HL-60 (cell line): ENCODE data around the gene CHST11.

ENCODE experiments used
- DNase-seq, 2 experiments: peaks; one replicate each; pipeline ENCODE4 v3.0.0-alpha.2; 2010 to 2020; ENCODE audit warnings: low read depth in 1 of 2, low spot score in 1 of 2
- H3K27ac ChIP-seq: fragments of 250-450 bp; sonication (Bioruptor Pico); replicated peaks from 2 replicates; pipeline ENCODE4 v1.5.1; 2020; ENCODE audit warnings: mild to moderate bottlenecking, moderate library complexity
- H3K27me3 ChIP-seq: fragments of 250-450 bp; sonication (Bioruptor Pico); 2 replicates; pipeline ENCODE4 v1.5.1; 2021; ENCODE audit warnings: mild to moderate bottlenecking, moderate library complexity; ENCODE audit not compliant: insufficient read depth, poor library complexity, severe bottlenecking
- H3K4me3 ChIP-seq: replicated peaks from 2 replicates; pipeline ENCODE4 v1.5.1; 2011; ENCODE audit warnings: mild to moderate bottlenecking, control low read depth, low read length; ENCODE audit not compliant: insufficient read depth
- GABPA ChIP-seq: IDR thresholded peaks from 2 replicates; pipeline ENCODE4 v1.6.1; 2012; ENCODE audit warnings: low read depth
- POLR2AphosphoS5 ChIP-seq: IDR thresholded peaks from 2 replicates; pipeline ENCODE4 v1.6.1; 2012; ENCODE audit warnings: low read depth
- SPI1 ChIP-seq: IDR thresholded peaks from 2 replicates; pipeline ENCODE4 v1.6.1; 2012; ENCODE audit warnings: low read depth, mild to moderate bottlenecking, borderline replicate concordance
- TF ChIP-seq, protein P1 (sequence below): IDR thresholded peaks from 2 replicates; pipeline ENCODE4 v1.6.1; 2012; ENCODE audit warnings: low read depth; ENCODE audit not compliant: insufficient replicate concordance
- TF ChIP-seq, protein P2 (sequence below): IDR thresholded peaks from one replicate; pipeline ENCODE4 v1.5.1; 2011; ENCODE audit warnings: low read length, control low read depth, inconsistent platforms; ENCODE audit not compliant: insufficient read depth

Gene CHST11

DNA sequence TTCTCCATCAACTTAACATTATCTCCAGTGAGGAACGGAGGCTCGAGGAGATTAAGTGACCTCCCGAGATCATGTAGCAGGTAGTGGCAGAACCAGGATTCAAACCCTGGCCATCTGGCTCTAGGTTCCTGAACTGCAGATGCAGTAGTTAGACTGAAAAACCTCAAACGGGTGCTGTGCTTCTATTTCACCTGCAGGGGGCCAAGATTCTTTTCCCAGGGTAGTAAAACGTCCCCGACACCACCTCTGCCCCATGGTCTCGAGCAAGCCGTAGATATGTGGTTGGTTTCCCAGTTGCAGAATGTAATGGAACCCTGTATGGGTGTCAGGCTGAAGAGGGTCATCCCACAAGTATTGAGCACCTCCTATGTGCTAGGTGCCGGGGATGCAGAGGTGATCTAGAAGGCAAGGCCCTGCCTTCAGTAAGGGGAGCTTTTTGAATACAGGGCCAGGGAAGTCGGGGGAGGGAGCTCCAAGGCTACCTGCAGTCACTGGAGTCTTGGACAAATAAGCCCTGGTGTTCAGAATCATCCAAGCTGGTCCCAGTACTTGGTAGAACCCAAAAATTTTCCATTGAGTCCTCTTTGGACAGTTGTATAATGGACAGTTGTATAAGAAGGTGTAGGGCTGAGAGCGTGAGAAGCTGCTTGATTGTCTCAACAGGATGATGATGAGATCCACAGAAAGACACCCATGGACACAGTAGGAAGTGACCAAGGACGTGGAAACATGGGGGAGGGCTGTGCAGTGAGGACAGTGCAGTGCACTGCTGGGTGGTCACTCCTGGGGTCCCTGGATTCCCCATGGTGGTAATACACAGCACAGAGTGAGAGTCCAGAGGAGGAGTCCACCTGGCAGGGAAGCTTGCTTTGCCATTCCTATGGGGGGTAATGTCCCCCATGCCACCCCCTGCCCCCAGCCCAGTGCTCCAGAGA, 197.2 kb downstream of the CHST11 start:
- H3K4me3 ChIP-seq: no peak overlapping the region
- DNase-seq: no peak
- no peaks in the 10 kb centered on the region for H3K27me3 ChIP-seq
- TF ChIP-seq, protein P1, sequence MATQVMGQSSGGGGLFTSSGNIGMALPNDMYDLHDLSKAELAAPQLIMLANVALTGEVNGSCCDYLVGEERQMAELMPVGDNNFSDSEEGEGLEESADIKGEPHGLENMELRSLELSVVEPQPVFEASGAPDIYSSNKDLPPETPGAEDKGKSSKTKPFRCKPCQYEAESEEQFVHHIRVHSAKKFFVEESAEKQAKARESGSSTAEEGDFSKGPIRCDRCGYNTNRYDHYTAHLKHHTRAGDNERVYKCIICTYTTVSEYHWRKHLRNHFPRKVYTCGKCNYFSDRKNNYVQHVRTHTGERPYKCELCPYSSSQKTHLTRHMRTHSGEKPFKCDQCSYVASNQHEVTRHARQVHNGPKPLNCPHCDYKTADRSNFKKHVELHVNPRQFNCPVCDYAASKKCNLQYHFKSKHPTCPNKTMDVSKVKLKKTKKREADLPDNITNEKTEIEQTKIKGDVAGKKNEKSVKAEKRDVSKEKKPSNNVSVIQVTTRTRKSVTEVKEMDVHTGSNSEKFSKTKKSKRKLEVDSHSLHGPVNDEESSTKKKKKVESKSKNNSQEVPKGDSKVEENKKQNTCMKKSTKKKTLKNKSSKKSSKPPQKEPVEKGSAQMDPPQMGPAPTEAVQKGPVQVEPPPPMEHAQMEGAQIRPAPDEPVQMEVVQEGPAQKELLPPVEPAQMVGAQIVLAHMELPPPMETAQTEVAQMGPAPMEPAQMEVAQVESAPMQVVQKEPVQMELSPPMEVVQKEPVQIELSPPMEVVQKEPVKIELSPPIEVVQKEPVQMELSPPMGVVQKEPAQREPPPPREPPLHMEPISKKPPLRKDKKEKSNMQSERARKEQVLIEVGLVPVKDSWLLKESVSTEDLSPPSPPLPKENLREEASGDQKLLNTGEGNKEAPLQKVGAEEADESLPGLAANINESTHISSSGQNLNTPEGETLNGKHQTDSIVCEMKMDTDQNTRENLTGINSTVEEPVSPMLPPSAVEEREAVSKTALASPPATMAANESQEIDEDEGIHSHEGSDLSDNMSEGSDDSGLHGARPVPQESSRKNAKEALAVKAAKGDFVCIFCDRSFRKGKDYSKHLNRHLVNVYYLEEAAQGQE: no peak
- TF ChIP-seq, protein P2, sequence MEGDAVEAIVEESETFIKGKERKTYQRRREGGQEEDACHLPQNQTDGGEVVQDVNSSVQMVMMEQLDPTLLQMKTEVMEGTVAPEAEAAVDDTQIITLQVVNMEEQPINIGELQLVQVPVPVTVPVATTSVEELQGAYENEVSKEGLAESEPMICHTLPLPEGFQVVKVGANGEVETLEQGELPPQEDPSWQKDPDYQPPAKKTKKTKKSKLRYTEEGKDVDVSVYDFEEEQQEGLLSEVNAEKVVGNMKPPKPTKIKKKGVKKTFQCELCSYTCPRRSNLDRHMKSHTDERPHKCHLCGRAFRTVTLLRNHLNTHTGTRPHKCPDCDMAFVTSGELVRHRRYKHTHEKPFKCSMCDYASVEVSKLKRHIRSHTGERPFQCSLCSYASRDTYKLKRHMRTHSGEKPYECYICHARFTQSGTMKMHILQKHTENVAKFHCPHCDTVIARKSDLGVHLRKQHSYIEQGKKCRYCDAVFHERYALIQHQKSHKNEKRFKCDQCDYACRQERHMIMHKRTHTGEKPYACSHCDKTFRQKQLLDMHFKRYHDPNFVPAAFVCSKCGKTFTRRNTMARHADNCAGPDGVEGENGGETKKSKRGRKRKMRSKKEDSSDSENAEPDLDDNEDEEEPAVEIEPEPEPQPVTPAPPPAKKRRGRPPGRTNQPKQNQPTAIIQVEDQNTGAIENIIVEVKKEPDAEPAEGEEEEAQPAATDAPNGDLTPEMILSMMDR: peak; percentile 6
- peak overlapping the region; percentile 59; the same call in 1 of the 2 replicates for H3K27ac ChIP-seq

DNA sequence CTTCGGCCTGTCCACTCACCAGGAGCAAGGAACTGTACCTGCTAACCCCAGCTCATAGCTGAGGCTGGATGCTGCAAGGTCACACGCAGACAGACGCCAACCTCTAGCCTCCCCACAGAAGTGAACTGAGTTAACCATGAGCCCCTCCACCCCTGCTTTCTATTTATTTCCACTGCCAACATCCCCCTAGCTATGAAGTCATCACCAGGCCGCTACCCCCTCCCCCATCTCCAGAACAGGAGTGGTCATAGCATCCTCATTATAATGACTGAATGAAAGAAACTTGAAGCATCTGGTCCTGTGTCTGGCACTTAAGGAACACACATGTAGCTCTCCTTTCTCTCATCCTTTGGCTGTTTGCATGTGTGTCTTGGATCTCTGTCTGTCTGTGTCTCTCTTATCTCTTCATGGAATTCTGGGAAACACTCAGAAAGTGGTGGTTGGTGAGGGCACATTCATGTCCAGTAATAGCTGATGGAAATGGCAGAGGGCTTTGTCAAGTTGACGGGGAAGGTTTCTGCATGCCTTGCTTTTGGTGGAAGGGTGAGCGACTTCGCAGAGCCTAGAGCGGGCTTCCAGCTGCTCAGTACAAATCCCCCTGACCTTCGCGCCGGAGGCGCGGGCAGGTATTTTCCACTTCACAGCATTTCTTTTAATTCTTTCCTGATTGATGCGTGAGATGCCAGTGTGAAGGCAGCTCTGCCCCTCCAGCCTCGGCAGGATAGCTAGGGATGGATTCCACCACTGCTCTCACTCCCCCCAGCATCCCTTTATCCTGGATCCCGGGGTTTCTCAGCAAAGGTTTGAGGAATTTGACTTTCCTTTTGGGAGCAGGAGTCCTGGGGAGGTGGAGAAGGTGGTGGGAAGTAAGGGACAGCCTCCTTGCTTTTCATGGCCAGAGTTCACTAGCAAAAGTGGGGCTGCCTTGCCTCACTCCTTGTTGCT, 198.2 kb downstream of the CHST11 start:
- DNase-seq: no peak
- Histone ChIP-seq H3K4me3 (no peak overlapping the region), H3K27me3 (no peaks in the 10 kb centered on the region), H3K27ac (no peak overlapping the region)
- TF ChIP-seq, protein P2: no peak

DNA sequence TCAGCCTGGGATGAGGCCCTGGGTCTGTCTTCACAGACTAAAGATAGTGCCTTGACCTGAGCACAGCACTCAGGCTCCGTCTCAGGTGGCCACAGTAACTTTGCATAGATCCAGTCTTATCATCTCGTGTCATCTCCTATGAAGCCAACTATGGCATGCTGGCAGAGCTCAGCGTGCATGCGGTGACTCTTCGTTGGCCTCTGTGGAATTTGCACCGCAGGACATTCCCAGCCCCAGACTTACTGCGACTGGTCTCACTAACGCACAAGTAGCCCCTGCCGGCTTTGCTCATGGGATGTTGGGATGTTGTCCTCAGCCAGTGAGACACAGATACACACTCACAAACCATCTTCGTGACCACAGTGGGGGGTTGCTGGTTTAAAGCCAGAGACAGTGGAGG, 199.6 kb downstream of the CHST11 start:
- Histone ChIP-seq H3K27ac (no peak overlapping the region), H3K4me3 (no peak overlapping the region), H3K27me3 (no peaks in the 10 kb centered on the region)
- DNase-seq: no peak
- no peak for TF ChIP-seq SPI1

DNA sequence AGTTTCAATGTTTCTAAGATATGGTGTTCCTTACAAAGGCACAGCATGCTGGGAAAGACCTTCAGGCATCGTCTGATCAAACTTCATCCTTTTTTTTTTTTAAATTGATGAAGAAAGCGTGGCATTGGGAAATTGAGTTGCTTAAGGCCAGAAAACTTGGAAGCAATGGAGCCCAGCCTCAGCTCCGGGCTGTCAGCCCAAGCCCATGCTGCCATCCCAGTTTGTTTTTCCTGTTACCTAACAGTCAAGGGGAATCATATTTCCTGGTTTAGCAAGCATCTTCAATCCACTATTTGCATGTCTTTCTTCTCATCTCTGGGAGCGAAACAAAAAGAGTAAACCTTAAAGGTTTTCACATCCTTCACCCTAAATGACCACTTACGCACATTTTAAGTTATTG, 200.2 kb downstream of the CHST11 start:
- no peaks in the 10 kb centered on the region for H3K27me3 ChIP-seq
- no peak for DNase-seq
- H3K27ac ChIP-seq: no peak overlapping the region
- TF ChIP-seq, protein P2: no peak
- TF ChIP-seq, protein P1: no peak
- TF ChIP-seq GABPA: no peak
- no peak for TF ChIP-seq SPI1
- TF ChIP-seq POLR2AphosphoS5: no peak
- H3K4me3 ChIP-seq: no peak overlapping the region
